Measurements from ENCODE around the gene NT5E.

The NT5E gene

GRCh38 chr6:85452441-85452881 is 2.6 kb downstream of the NT5E start:
- Histone ChIP-seq H3K9ac (ENCODE audit: low read length) (no peak overlapping the region), H3K36me3 (replicated peaks; ENCODE audit: insufficient read depth, low read length) (no peaks in the 10 kb centered on the region), H4K20me1 (ENCODE audit: insufficient read depth, low read length) (no peaks in the 10 kb centered on the region), H3F3A (ENCODE audit: insufficient read depth, low read length) (peaks cover 18% of the 10 kb centered on the region), H3K27me3 (replicated peaks; ENCODE audit: insufficient read depth, low read length) (no peaks in the 10 kb centered on the region), H3K4me3 (ENCODE audit: low read length) (no peak overlapping the region), H2AFZ (ENCODE audit: low read length) (no peak overlapping the region), H3K9me3 (replicated peaks; ENCODE audit: insufficient read depth, low read length) (no peaks in the 10 kb centered on the region), H3K79me2 (ENCODE audit: low read length) (no peaks in the 10 kb centered on the region), H3K27ac (ENCODE audit: low read length) (no peak overlapping the region), H3K9me2 (replicated peaks; ENCODE audit: insufficient read depth, low read length) (no peaks in the 10 kb centered on the region), H3K4me2 (ENCODE audit: low read depth, low read length) (no peak overlapping the region), H3K4me1 (ENCODE audit: low read length) (peaks cover 3% of the 10 kb centered on the region; the same call in 1 of the 2 replicates)
- TF ChIP-seq EZH2 (optimal IDR thresholded peaks at IDR 0.05; ENCODE audit: low read depth, low read length) (no peak), EZH2phosphoT487 (IDR thresholded peaks at IDR 0.05; ENCODE audit: low read length) (no peak)
- TF ChIP-seq, protein P1, sequence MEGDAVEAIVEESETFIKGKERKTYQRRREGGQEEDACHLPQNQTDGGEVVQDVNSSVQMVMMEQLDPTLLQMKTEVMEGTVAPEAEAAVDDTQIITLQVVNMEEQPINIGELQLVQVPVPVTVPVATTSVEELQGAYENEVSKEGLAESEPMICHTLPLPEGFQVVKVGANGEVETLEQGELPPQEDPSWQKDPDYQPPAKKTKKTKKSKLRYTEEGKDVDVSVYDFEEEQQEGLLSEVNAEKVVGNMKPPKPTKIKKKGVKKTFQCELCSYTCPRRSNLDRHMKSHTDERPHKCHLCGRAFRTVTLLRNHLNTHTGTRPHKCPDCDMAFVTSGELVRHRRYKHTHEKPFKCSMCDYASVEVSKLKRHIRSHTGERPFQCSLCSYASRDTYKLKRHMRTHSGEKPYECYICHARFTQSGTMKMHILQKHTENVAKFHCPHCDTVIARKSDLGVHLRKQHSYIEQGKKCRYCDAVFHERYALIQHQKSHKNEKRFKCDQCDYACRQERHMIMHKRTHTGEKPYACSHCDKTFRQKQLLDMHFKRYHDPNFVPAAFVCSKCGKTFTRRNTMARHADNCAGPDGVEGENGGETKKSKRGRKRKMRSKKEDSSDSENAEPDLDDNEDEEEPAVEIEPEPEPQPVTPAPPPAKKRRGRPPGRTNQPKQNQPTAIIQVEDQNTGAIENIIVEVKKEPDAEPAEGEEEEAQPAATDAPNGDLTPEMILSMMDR (IDR thresholded peaks at IDR 0.05; ENCODE audit: low read length), result no peak
- DNase-seq, result no peak

GRCh38 chr6:85453052-85453451 is 3.2 kb downstream of the NT5E start:
- Histone ChIP-seq H4K20me1 (ENCODE audit: insufficient read depth, low read length) (no peaks in the 10 kb centered on the region), H3K36me3 (replicated peaks; ENCODE audit: insufficient read depth, low read length) (no peaks in the 10 kb centered on the region), H3K27me3 (replicated peaks; ENCODE audit: insufficient read depth, low read length) (no peaks in the 10 kb centered on the region), H3K4me1 (ENCODE audit: low read length) (peaks cover 9% of the 10 kb centered on the region), H3K9me2 (replicated peaks; ENCODE audit: insufficient read depth, low read length) (no peaks in the 10 kb centered on the region), H3K79me2 (ENCODE audit: low read length) (no peaks in the 10 kb centered on the region), H3K4me3 (ENCODE audit: low read length) (no peak overlapping the region), H3F3A (ENCODE audit: insufficient read depth, low read length) (peaks cover 18% of the 10 kb centered on the region), H3K9ac (ENCODE audit: low read length) (no peak overlapping the region), H3K27ac (ENCODE audit: low read length) (no peak overlapping the region), H2AFZ (ENCODE audit: low read length) (no peak overlapping the region), H3K4me2 (ENCODE audit: low read depth, low read length) (no peak overlapping the region), H3K9me3 (replicated peaks; ENCODE audit: insufficient read depth, low read length) (no peaks in the 10 kb centered on the region)
- no peak for DNase-seq
- TF ChIP-seq EZH2 (optimal IDR thresholded peaks at IDR 0.05; ENCODE audit: low read depth, low read length), result no peak
- no peak for TF ChIP-seq EZH2phosphoT487 (IDR thresholded peaks at IDR 0.05; ENCODE audit: low read length)
- TF ChIP-seq, protein P1 (IDR thresholded peaks at IDR 0.05; ENCODE audit: low read length), result no peak

GRCh38 chr6:85453490-85453889 is 3.6 kb downstream of the NT5E start:
- H4K20me1 ChIP-seq (ENCODE audit: insufficient read depth, low read length), result no peaks in the 10 kb centered on the region
- H3K4me2 ChIP-seq (ENCODE audit: low read depth, low read length), result no peak overlapping the region
- H3K4me1 ChIP-seq (ENCODE audit: low read length), result peaks cover 14% of the 10 kb centered on the region
- no peak overlapping the region for H2AFZ ChIP-seq (ENCODE audit: low read length)
- no peak overlapping the region for H3K27ac ChIP-seq (ENCODE audit: low read length)
- H3K79me2 ChIP-seq (ENCODE audit: low read length), result no peaks in the 10 kb centered on the region
- no peak overlapping the region for H3K4me3 ChIP-seq (ENCODE audit: low read length)
- no peak overlapping the region for H3K9ac ChIP-seq (ENCODE audit: low read length)
- no peaks in the 10 kb centered on the region for H3K9me3 ChIP-seq (replicated peaks; ENCODE audit: insufficient read depth, low read length)
- H3K9me2 ChIP-seq (replicated peaks; ENCODE audit: insufficient read depth, low read length), result no peaks in the 10 kb centered on the region
- peaks cover 18% of the 10 kb centered on the region for H3F3A ChIP-seq (ENCODE audit: insufficient read depth, low read length)
- no peaks in the 10 kb centered on the region for H3K36me3 ChIP-seq (replicated peaks; ENCODE audit: insufficient read depth, low read length)
- no peak for DNase-seq
- TF ChIP-seq EZH2 (optimal IDR thresholded peaks at IDR 0.05; ENCODE audit: low read depth, low read length) (no peak), EZH2phosphoT487 (IDR thresholded peaks at IDR 0.05; ENCODE audit: low read length) (no peak)
- TF ChIP-seq, protein P1 (IDR thresholded peaks at IDR 0.05; ENCODE audit: low read length), result no peak
- H3K27me3 ChIP-seq (replicated peaks; ENCODE audit: insufficient read depth, low read length), result no peaks in the 10 kb centered on the region
